ENCODE measurements around the gene GOLGA6L1. TPM values are rescaled to one million over a fixed set of nuclear protein-coding genes. Genes with fewer than 3 reads are reported as not detected.
"Not testable (repeated sequence)": the region's sequence is repeated elsewhere in the genome, so short reads cannot be mapped to it uniquely, and the experiment has no call there.

The GOLGA6L1 gene
- not detected in 2 replicates for total RNA-seq (2014; rRNA removed)
- not detected for polyA plus RNA-seq (2012)

- DNase-seq (ENCODE audit: low read depth) = not testable (repeated sequence)
Observed at GRCh38 chr15:23136722-23137121, at the start of gene GOLGA6L1. Gene GOLGA6L1, minus strand, starts transcription at chr15:23136822. Its CDS starts 91 bp downstream, at chr15:23136731.

GRCh38 chr15:23181201-23181600 is 44.6 kb upstream of the GOLGA6L1 start:
- DNase-seq (ENCODE audit: low read depth) = not testable (repeated sequence)

GRCh38 chr15:23180547-23180927 is 43.9 kb upstream of the GOLGA6L1 start:
- DNase-seq (ENCODE audit: low read depth) = not testable (repeated sequence)

GRCh38 chr15:23179768-23180546 is 43.3 kb upstream of the GOLGA6L1 start:
- DNase-seq (ENCODE audit: low read depth) = not testable (repeated sequence)

- DNase-seq (ENCODE audit: low read depth) = not testable (repeated sequence)
Observed at GRCh38 chr15:23176683-23177082, 40.1 kb upstream of the GOLGA6L1 start.

GRCh38 chr15:23175606-23176005 is 39.0 kb upstream of the GOLGA6L1 start:
- not testable (repeated sequence) for DNase-seq (ENCODE audit: low read depth)

- not testable (repeated sequence) for DNase-seq (ENCODE audit: low read depth)
Observed at GRCh38 chr15:23174609-23175140, 38.1 kb upstream of the GOLGA6L1 start.

GRCh38 chr15:23132787-23133186 is 3.8 kb downstream of the GOLGA6L1 start:
- not testable (repeated sequence) for DNase-seq (ENCODE audit: low read depth)

- DNase-seq (ENCODE audit: low read depth) = no peak
Observed at GRCh38 chr15:23118208-23118607, 18.4 kb downstream of the GOLGA6L1 start.

- DNase-seq (ENCODE audit: low read depth) = no peak
Observed at GRCh38 chr15:23095796-23096195, 40.8 kb downstream of the GOLGA6L1 start.

GRCh38 chr15:23083115-23083514 is 53.5 kb downstream of the GOLGA6L1 start:
- DNase-seq (ENCODE audit: low read depth) = no peak

- peak; percentile 4 for DNase-seq (ENCODE audit: low read depth)
Observed at GRCh38 chr15:23081996-23082737, 54.5 kb downstream of the GOLGA6L1 start.

GRCh38 chr15:23081271-23081670 is 55.4 kb downstream of the GOLGA6L1 start:
- no peak for DNase-seq (ENCODE audit: low read depth)

GRCh38 chr15:23079766-23080165 is 56.9 kb downstream of the GOLGA6L1 start:
- no peak for DNase-seq (ENCODE audit: low read depth)

Other genes with a start within 250 kb of the GOLGA6L1 start
- gene CYFIP1, start 156.5 kb downstream of the GOLGA6L1 start, total RNA-seq (2014; rRNA removed) = 71.4 and 90.4 TPM in 2 replicates
- 31.2 and 31.5 TPM in 2 replicates for gene TUBGCP5, start 97.3 kb downstream of the GOLGA6L1 start, total RNA-seq (2014; rRNA removed)
- not detected in 2 replicates for gene GOLGA6L26, start 197.4 kb upstream of the GOLGA6L1 start, total RNA-seq (2014; rRNA removed)
- 0.06 TPM in 1 of 2 replicates, not detected in the other for gene GOLGA8S, start 217.9 kb upstream of the GOLGA6L1 start, total RNA-seq (2014; rRNA removed)